A549 (cell line): ENCODE measurements around the gene INPP1.

Experiments used
- BHLHE40 ChIP-seq: IDR thresholded peaks from 2 replicates; pipeline ENCODE4 v1.6.1; 2012; ENCODE audit warnings: low read depth, low read length, inconsistent platforms
- CEBPB ChIP-seq, 2 experiments: fragments of >200 bp in 1 of 2; sonication (Bioruptor Twin) in 1 of 2; formaldehyde crosslinking in 1 of 2; IDR thresholded peaks; 2 replicates each; pipeline ENCODE4 v1.6.1; 2012 to 2016
- CHD2 ChIP-seq: fragments of 150-350 bp; IDR thresholded peaks from 2 replicates; pipeline ENCODE4 v1.6.1; 2014; ENCODE audit warnings: low read length; ENCODE audit not compliant: partially characterized antibody
- CHD4 ChIP-seq: fragments of 200-600 bp; sonication (generic); IDR thresholded peaks from 2 replicates; pipeline ENCODE4 v1.6.1; 2016; ENCODE audit warnings: antibody characterized with exemption, mild to moderate bottlenecking, borderline replicate concordance
- ESRRA ChIP-seq: fragments of 150-350 bp; IDR thresholded peaks from 2 replicates; pipeline ENCODE4 v1.6.1; 2014; ENCODE audit warnings: mild to moderate bottlenecking, low read length, borderline replicate concordance
- HDAC2 ChIP-seq: fragments of 200-600 bp; sonication (generic); IDR thresholded peaks from 2 replicates; pipeline ENCODE4 v1.6.1; 2016
- JUN ChIP-seq, 2 experiments: fragments of >200 bp; sonication (Bioruptor Twin); formaldehyde crosslinking; IDR thresholded peaks; 2 replicates in 1 of 2; 3 replicates in 1 of 2; pipeline ENCODE4 v1.6.1; 2016 to 2017
- JUNB ChIP-seq: fragments of >200 bp; sonication (Bioruptor Twin); formaldehyde crosslinking; IDR thresholded peaks from 2 replicates; pipeline ENCODE4 v1.6.1; 2016
- KDM1A ChIP-seq: fragments of 200-600 bp; sonication (generic); IDR thresholded peaks from 2 replicates; pipeline ENCODE4 v1.6.1; 2016; ENCODE audit warnings: low read depth, mild to moderate bottlenecking
- PBX3 ChIP-seq: IDR thresholded peaks from 2 replicates; pipeline ENCODE4 v1.6.1; 2012
- POLR2AphosphoS2 ChIP-seq: conservative IDR thresholded peaks from 2 replicates; pipeline ENCODE4 v1.6.1; 2012; ENCODE audit warnings: low read length, improper control_type of control experiment, inconsistent platforms
- REST ChIP-seq: fragments of 200-600 bp; sonication (generic); IDR thresholded peaks from 2 replicates; pipeline ENCODE4 v1.6.1; 2016; ENCODE audit warnings: antibody characterized with exemption, mild to moderate bottlenecking, moderate library complexity
- RNF2 ChIP-seq: fragments of 200-600 bp; sonication (generic); IDR thresholded peaks from 2 replicates; pipeline ENCODE4 v1.6.1; 2016; ENCODE audit warnings: low read depth, mild to moderate bottlenecking, antibody characterized with exemption, moderate library complexity, borderline replicate concordance
- TF ChIP-seq, protein P1 (sequence below): fragments of >200 bp; sonication (Bioruptor Twin); formaldehyde crosslinking; IDR thresholded peaks from 3 replicates; pipeline ENCODE4 v1.5.1; 2016

- TF ChIP-seq CHD4 (no peak), REST (no peak), JUN (IDR thresholded peaks at IDR 0.05) (no peak), JUNB (no peak), POLR2AphosphoS2 (no peak), CEBPB (IDR thresholded peaks at IDR 0.05) (no peak), ESRRA (no peak), CHD2 (no peak), KDM1A (no peak), BHLHE40 (no peak), RNF2 (no peak), HDAC2 (no peak), PBX3 (no peak)
- TF ChIP-seq, protein P1, sequence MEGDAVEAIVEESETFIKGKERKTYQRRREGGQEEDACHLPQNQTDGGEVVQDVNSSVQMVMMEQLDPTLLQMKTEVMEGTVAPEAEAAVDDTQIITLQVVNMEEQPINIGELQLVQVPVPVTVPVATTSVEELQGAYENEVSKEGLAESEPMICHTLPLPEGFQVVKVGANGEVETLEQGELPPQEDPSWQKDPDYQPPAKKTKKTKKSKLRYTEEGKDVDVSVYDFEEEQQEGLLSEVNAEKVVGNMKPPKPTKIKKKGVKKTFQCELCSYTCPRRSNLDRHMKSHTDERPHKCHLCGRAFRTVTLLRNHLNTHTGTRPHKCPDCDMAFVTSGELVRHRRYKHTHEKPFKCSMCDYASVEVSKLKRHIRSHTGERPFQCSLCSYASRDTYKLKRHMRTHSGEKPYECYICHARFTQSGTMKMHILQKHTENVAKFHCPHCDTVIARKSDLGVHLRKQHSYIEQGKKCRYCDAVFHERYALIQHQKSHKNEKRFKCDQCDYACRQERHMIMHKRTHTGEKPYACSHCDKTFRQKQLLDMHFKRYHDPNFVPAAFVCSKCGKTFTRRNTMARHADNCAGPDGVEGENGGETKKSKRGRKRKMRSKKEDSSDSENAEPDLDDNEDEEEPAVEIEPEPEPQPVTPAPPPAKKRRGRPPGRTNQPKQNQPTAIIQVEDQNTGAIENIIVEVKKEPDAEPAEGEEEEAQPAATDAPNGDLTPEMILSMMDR: no peak
Measured at GRCh38 chr2:190340369-190340768, 3.0 kb upstream of the INPP1 start.
